HEK293 (cell line): ENCODE results near the gene GLIS1.

Experiments used
- CTCF ChIA-PET: fragments of 350-600 bp; formaldehyde crosslinking; extraction: SDS; loops from one replicate; lab custom pipeline; 2021; ENCODE audit warnings: antibody characterized with exemption; lab: Yijun Ruan, JAX
- POLR2A ChIA-PET: fragments of 300-600 bp; formaldehyde crosslinking; extraction: SDS; loops from one replicate; lab custom pipeline; 2020; ENCODE audit warnings: antibody characterized with exemption, inconsistent platforms; lab: Yijun Ruan, JAX
- H3K27ac ChIP-seq: fragments of 200-500 bp; sonication (Bioruptor generic); 2 replicates; pipeline ENCODE4 v1.5.1; 2014; ENCODE audit warnings: low read depth, low read length, control low read depth, inconsistent platforms; ENCODE audit errors: extremely low read depth
- H3K36me3 ChIP-seq, 2 experiments: fragments of 200-500 bp in 1 of 2; sonication (Bioruptor generic) in 1 of 2; 1 replicate in 1 of 2; 2 replicates in 1 of 2; pipeline ENCODE4 v1.5.1; 2014 to 2017; ENCODE audit warnings: inconsistent platforms in 2 of 2, low read length in 2 of 2; ENCODE audit not compliant: control insufficient read depth in 2 of 2, insufficient read depth in 1 of 2
- H3K4me1 ChIP-seq: fragments of 200-500 bp; sonication (Bioruptor generic); 2 replicates; pipeline ENCODE4 v1.5.1; 2014; ENCODE audit warnings: mild to moderate bottlenecking, low read length, inconsistent platforms; ENCODE audit not compliant: control insufficient read depth, insufficient read depth
- H3K4me3 ChIP-seq: 2 replicates; pipeline ENCODE4 v1.5.1; 2011; ENCODE audit warnings: low read depth, mild to moderate bottlenecking, control low read depth, low read length, moderate library complexity
- H3K9me3 ChIP-seq: fragments of 200-500 bp; sonication (Bioruptor generic); 2 replicates; pipeline ENCODE4 v1.5.1; 2014; ENCODE audit warnings: low read depth, low read length, inconsistent platforms; ENCODE audit not compliant: control insufficient read depth, insufficient read depth
- BCL11B ChIP-seq: fragments of 450-650 bp; formaldehyde crosslinking; IDR thresholded peaks from 2 replicates; pipeline ENCODE4 v1.5.1; 2016; ENCODE audit warnings: low read depth, missing biosample characterization, missing genetic modification characterization
- EGR2 ChIP-seq: fragments of 450-650 bp; formaldehyde crosslinking; IDR thresholded peaks from 2 replicates; pipeline ENCODE4 v1.5.1; 2016; ENCODE audit warnings: low read depth, missing biosample characterization, missing genetic modification characterization
- ELK4 ChIP-seq: IDR thresholded peaks from 2 replicates; pipeline ENCODE4 v1.6.1; 2011; ENCODE audit warnings: mild to moderate bottlenecking, low read depth, low read length, borderline replicate concordance
- GLI2 ChIP-seq: fragments of 450-650 bp; formaldehyde crosslinking; IDR thresholded peaks from 2 replicates; pipeline ENCODE4; 2017; ENCODE audit warnings: missing biosample characterization, missing genetic modification characterization, low read depth, borderline replicate concordance
- HIC1 ChIP-seq: fragments of 450-650 bp; formaldehyde crosslinking; IDR thresholded peaks from 2 replicates; pipeline ENCODE4 v1.5.1; 2016; ENCODE audit warnings: missing biosample characterization, missing genetic modification characterization
- RBAK ChIP-seq: fragments of 450-650 bp; formaldehyde crosslinking; IDR thresholded peaks from 2 replicates; pipeline ENCODE4 v1.5.1; 2016; ENCODE audit warnings: missing biosample characterization, missing genetic modification characterization
- REST ChIP-seq: fragments of 450-650 bp; formaldehyde crosslinking; IDR thresholded peaks from 2 replicates; pipeline ENCODE4 v1.5.1; 2016; ENCODE audit warnings: missing biosample characterization, missing genetic modification characterization
- SCRT1 ChIP-seq: fragments of 450-650 bp; formaldehyde crosslinking; IDR thresholded peaks from 2 replicates; pipeline ENCODE4 v1.5.1; 2016; ENCODE audit warnings: missing biosample characterization, missing genetic modification characterization, borderline replicate concordance
- ZBTB21 ChIP-seq: fragments of 450-650 bp; formaldehyde crosslinking; IDR thresholded peaks from 2 replicates; pipeline ENCODE4 v1.5.1; 2017; ENCODE audit warnings: missing biosample characterization, missing genetic modification characterization
- ZEB2 ChIP-seq: fragments of 450-650 bp; formaldehyde crosslinking; IDR thresholded peaks from 2 replicates; pipeline ENCODE4 v1.5.1; 2016; ENCODE audit warnings: missing biosample characterization, missing genetic modification characterization
- ZFP37 ChIP-seq: fragments of 450-650 bp; formaldehyde crosslinking; IDR thresholded peaks from 2 replicates; pipeline ENCODE4 v1.5.1; 2016; ENCODE audit warnings: missing biosample characterization, missing genetic modification characterization
- ZNF114 ChIP-seq: fragments of 450-650 bp; formaldehyde crosslinking; IDR thresholded peaks from 2 replicates; pipeline ENCODE4 v1.5.0; 2017; ENCODE audit warnings: missing biosample characterization, missing genetic modification characterization
- ZNF175 ChIP-seq: fragments of 450-650 bp; formaldehyde crosslinking; IDR thresholded peaks from 2 replicates; pipeline ENCODE4 v1.5.1; 2016; ENCODE audit warnings: missing biosample characterization, missing genetic modification characterization
- ZNF214 ChIP-seq: fragments of 450-650 bp; formaldehyde crosslinking; IDR thresholded peaks from 2 replicates; pipeline ENCODE4 v1.5.1; 2017; ENCODE audit warnings: missing biosample characterization, mild to moderate bottlenecking, missing genetic modification characterization, borderline replicate concordance
- ZNF404 ChIP-seq: fragments of 450-650 bp; formaldehyde crosslinking; IDR thresholded peaks from 2 replicates; pipeline ENCODE4 v1.5.1; 2017; ENCODE audit warnings: missing biosample characterization, missing genetic modification characterization
- ZNF623 ChIP-seq: fragments of 450-650 bp; formaldehyde crosslinking; IDR thresholded peaks from 2 replicates; pipeline ENCODE4 v1.5.1; 2016; ENCODE audit warnings: missing biosample characterization, missing genetic modification characterization
- ZNF654 ChIP-seq: fragments of 450-650 bp; formaldehyde crosslinking; IDR thresholded peaks from 2 replicates; pipeline ENCODE4 v1.5.1; 2016; ENCODE audit warnings: low read depth, missing biosample characterization, missing genetic modification characterization
- ZNF664 ChIP-seq: fragments of 450-650 bp; formaldehyde crosslinking; IDR thresholded peaks from 2 replicates; pipeline ENCODE4 v1.5.1; 2016; ENCODE audit warnings: missing biosample characterization, missing genetic modification characterization
- ZNF701 ChIP-seq: fragments of 450-650 bp; formaldehyde crosslinking; IDR thresholded peaks from 2 replicates; pipeline ENCODE4 v1.5.1; 2016; ENCODE audit warnings: missing biosample characterization, missing genetic modification characterization
- TF ChIP-seq, protein P1 (sequence below): fragments of 450-650 bp; formaldehyde crosslinking; IDR thresholded peaks from 2 replicates; pipeline ENCODE4 v1.5.1; 2017; ENCODE audit warnings: missing biosample characterization, missing genetic modification characterization
- TF ChIP-seq, protein P2 (sequence below): fragments of 450-650 bp; formaldehyde crosslinking; IDR thresholded peaks from 2 replicates; pipeline ENCODE4 v1.5.1; 2016; ENCODE audit warnings: missing biosample characterization, missing genetic modification characterization

The GLIS1 gene

GRCh38 chr1:53478502-53478818, 260.5 kb downstream of the GLIS1 start:
- Histone ChIP-seq H3K27ac (no peak overlapping the region), H3K4me3 (no peak overlapping the region), H3K9me3 (no peaks in the 10 kb centered on the region), H3K36me3 (no peaks in the 10 kb centered on the region), H3K4me1 (no peaks in the 10 kb centered on the region)
- TF ChIP-seq ZNF175 (tag by site-specific recombination): no peak
- peak; percentile 52; the same call in 1 of the 2 replicates for TF ChIP-seq REST (tag by site-specific recombination)
- CTCF ChIA-PET: no interaction called here
- POLR2A ChIA-PET: no interaction called here

- TF ChIP-seq, protein P1, sequence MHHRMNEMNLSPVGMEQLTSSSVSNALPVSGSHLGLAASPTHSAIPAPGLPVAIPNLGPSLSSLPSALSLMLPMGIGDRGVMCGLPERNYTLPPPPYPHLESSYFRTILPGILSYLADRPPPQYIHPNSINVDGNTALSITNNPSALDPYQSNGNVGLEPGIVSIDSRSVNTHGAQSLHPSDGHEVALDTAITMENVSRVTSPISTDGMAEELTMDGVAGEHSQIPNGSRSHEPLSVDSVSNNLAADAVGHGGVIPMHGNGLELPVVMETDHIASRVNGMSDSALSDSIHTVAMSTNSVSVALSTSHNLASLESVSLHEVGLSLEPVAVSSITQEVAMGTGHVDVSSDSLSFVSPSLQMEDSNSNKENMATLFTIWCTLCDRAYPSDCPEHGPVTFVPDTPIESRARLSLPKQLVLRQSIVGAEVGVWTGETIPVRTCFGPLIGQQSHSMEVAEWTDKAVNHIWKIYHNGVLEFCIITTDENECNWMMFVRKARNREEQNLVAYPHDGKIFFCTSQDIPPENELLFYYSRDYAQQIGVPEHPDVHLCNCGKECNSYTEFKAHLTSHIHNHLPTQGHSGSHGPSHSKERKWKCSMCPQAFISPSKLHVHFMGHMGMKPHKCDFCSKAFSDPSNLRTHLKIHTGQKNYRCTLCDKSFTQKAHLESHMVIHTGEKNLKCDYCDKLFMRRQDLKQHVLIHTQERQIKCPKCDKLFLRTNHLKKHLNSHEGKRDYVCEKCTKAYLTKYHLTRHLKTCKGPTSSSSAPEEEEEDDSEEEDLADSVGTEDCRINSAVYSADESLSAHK (tag by site-specific recombination): no peak
- TF ChIP-seq ZFP37 (tag by site-specific recombination): no peak
- no peak for TF ChIP-seq ELK4
- TF ChIP-seq RBAK (tag by site-specific recombination): no peak
- no peak for TF ChIP-seq ZNF654
- TF ChIP-seq ZNF214 (tag by site-specific recombination): no peak
- TF ChIP-seq ZNF664: no peak
- TF ChIP-seq ZNF701 (tag by site-specific recombination): no peak
- no peak for TF ChIP-seq EGR2 (tag by site-specific recombination)
- TF ChIP-seq ZNF623 (tag by site-specific recombination): no peak
- H3K27ac ChIP-seq: no peak overlapping the region
- no peak overlapping the region for H3K4me3 ChIP-seq
- ChIA-PET CTCF (interaction anchor here (0.7 kb wide), 1 partner anchor 1472 kb away, joined by 3 read pairs; no protein-coding TSS in a partner anchor), POLR2A (no interaction called here)
- no peaks in the 10 kb centered on the region for H3K9me3 ChIP-seq
- H3K36me3 ChIP-seq: no peaks in the 10 kb centered on the region
- H3K4me1 ChIP-seq: no peaks in the 10 kb centered on the region
These were observed 261.1 kb downstream of the GLIS1 start for GRCh38 chr1:53477651-53478501.

DNA sequence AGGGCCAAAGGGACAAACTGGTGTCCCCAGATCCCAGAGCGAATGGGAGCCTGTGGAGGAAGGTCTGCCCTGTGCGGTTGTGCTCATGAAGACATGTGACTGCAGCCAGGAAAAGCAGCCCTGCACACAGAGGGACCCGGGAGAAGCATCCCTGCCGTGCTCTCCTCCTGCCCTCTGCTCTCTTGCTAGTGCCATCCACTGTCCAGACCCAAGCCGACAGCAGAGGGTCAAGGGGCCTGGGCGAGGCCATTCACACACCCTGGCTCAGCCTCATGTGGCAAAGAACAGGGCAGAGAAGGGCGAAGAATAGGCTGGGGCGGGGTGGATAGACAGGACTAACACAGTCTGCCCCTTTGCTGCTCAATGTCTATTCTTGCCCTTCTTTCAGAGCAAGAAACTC, 262.4 kb downstream of the GLIS1 start:
- ChIA-PET POLR2A (no interaction called here), CTCF (no interaction called here)
- H3K27ac ChIP-seq: no peak overlapping the region
- no peak overlapping the region for H3K4me3 ChIP-seq
- no peaks in the 10 kb centered on the region for H3K9me3 ChIP-seq
- no peaks in the 10 kb centered on the region for H3K36me3 ChIP-seq
- H3K4me1 ChIP-seq: no peaks in the 10 kb centered on the region
- TF ChIP-seq ZNF404: no peak
- TF ChIP-seq ZNF114 (tag by site-specific recombination): no peak
- no peak for TF ChIP-seq BCL11B (tag by site-specific recombination)
- TF ChIP-seq ZNF175 (tag by site-specific recombination): no peak
- TF ChIP-seq, protein P2, sequence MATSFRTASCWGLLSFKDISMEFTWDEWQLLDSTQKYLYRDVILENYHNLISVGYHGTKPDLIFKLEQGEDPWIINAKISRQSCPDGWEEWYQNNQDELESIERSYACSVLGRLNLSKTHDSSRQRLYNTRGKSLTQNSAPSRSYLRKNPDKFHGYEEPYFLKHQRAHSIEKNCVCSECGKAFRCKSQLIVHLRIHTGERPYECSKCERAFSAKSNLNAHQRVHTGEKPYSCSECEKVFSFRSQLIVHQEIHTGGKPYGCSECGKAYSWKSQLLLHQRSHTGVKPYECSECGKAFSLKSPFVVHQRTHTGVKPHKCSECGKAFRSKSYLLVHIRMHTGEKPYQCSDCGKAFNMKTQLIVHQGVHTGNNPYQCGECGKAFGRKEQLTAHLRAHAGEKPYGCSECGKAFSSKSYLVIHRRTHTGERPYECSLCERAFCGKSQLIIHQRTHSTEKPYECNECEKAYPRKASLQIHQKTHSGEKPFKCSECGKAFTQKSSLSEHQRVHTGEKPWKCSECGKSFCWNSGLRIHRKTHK (tag by site-specific recombination): no peak
- no peak for TF ChIP-seq ZBTB21 (tag by site-specific recombination)
- no peak for TF ChIP-seq ZEB2
- no peak for TF ChIP-seq GLI2 (tag by site-specific recombination)
- no peak for TF ChIP-seq HIC1 (tag by site-specific recombination)
- no peak for TF ChIP-seq SCRT1
